ENCODE results near the gene DAB1. TPM values are rescaled to one million over a fixed set of nuclear protein-coding genes. Genes with fewer than 3 reads are reported as not detected.

Gene DAB1
- total and polyA plus RNA-seq, 8 donors, result 0.04 to 1.4 (median 0.39) TPM

DNA sequence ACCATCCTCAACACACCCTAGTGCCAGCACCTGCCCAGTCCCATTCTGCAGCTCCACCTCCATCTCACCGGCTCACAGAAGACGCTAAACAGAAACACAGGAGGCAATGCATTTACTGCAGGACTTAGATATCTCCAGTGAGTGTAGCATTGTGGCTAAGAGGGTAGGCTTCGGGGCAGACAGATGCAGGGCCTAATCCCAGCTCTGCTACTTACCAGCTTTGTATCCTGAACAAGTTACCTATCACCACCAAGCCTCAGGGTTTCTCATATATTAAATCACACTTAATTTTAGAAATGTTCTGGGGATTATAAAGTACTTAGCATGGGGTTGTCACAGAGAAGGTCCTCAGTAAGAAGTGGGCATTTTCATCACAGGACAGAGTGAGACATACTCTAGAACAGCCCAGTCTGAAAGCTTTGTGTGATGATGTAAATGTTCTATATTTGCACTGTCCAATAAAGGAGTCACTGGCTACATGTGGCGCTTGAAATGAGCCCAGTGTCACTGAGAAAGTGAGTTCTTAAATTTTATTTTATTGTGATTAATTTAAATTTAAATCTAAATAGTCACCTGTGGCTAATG, 308.7 kb downstream of the DAB1 start:
- ATAC-seq (no peak), FAIRE-seq (no peak), DNase-seq (no peak)
- Histone ChIP-seq H3K36me3 (no peaks in the 10 kb centered on the region), H3K27ac (no peak overlapping the region), H3K27me3 (no peaks in the 10 kb centered on the region), H3K4me3 (no peak overlapping the region), H3K4me1 (no peaks in the 10 kb centered on the region), H3K9me3 (no peaks in the 10 kb centered on the region)
- TF ChIP-seq, protein P1, sequence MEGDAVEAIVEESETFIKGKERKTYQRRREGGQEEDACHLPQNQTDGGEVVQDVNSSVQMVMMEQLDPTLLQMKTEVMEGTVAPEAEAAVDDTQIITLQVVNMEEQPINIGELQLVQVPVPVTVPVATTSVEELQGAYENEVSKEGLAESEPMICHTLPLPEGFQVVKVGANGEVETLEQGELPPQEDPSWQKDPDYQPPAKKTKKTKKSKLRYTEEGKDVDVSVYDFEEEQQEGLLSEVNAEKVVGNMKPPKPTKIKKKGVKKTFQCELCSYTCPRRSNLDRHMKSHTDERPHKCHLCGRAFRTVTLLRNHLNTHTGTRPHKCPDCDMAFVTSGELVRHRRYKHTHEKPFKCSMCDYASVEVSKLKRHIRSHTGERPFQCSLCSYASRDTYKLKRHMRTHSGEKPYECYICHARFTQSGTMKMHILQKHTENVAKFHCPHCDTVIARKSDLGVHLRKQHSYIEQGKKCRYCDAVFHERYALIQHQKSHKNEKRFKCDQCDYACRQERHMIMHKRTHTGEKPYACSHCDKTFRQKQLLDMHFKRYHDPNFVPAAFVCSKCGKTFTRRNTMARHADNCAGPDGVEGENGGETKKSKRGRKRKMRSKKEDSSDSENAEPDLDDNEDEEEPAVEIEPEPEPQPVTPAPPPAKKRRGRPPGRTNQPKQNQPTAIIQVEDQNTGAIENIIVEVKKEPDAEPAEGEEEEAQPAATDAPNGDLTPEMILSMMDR (IDR thresholded peaks at IDR 0.05), result no peak
- WGBS, 2 donors, result 86 to 87% methylated on average over 4 of the region's 4 CpGs
- intact Hi-C loops (cut with DNase I), result no loop called here

DNA sequence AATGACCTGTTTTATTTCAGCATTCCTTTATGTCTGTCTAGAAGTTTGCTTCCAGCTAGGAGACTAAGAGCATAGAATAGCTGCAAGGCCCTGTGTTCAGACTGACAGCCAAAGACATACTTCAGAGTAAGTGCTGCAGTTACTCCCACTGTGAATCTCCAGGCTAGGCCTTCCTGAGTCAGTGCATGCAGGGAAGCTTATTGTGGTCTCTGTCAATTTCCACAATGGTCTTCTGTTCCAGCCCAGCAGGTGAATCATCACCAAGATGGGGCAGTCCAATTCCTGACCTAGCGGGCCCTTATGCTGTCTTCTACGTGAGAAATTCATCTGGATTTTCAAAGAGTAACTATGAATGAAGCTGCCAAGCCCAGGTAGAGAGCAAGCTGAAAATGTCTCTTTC, 311.7 kb downstream of the DAB1 start:
- Histone ChIP-seq H3K27ac (no peak overlapping the region), H3K4me1 (no peaks in the 10 kb centered on the region), H3K4me3 (no peak overlapping the region), H3K9me3 (no peaks in the 10 kb centered on the region), H3K27me3 (no peaks in the 10 kb centered on the region), H3K36me3 (no peaks in the 10 kb centered on the region)
- FAIRE-seq (no peak), DNase-seq (no peak), ATAC-seq (no peak)
- TF ChIP-seq, protein P1 (IDR thresholded peaks at IDR 0.05), result no peak
- WGBS, 2 donors, result 67% methylated on average over 2 of the region's 2 CpGs
- intact Hi-C loops (cut with DNase I), result no loop called here

DNA sequence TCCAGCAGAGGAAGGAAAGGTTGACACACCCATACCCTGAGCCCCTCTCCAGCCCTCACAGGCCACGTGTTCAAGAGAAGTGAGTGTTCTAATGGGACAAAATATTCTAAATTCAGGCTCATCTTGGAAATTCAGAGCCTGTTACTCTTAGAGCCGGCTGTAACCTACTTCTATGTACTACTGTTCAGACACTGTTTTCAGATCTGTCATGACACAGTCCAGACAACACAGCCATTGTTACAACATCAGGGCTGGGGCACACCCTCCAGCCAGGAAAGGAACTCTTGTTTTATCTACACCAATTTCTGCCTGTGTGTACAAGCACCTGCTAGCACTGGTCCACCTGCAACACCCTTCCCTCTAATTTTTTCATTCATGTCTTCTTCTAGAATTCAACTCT, 312.7 kb downstream of the DAB1 start:
- no peak for FAIRE-seq
- no peaks in the 10 kb centered on the region for H3K4me1 ChIP-seq
- no peak overlapping the region for H3K27ac ChIP-seq
- H3K9me3 ChIP-seq, result no peaks in the 10 kb centered on the region
- DNase-seq, result no peak
- intact Hi-C loops (cut with DNase I), result no loop called here
- H3K27me3 ChIP-seq, result no peaks in the 10 kb centered on the region
- H3K4me3 ChIP-seq, result no peak overlapping the region
- no peaks in the 10 kb centered on the region for H3K36me3 ChIP-seq
- WGBS, 2 donors, result 60 to 64% methylated on average over 2 of the region's 2 CpGs
- ATAC-seq, result peak in 1 of 4 donors; percentile 34
- TF ChIP-seq, protein P1 (IDR thresholded peaks at IDR 0.05), result no peak

DNA sequence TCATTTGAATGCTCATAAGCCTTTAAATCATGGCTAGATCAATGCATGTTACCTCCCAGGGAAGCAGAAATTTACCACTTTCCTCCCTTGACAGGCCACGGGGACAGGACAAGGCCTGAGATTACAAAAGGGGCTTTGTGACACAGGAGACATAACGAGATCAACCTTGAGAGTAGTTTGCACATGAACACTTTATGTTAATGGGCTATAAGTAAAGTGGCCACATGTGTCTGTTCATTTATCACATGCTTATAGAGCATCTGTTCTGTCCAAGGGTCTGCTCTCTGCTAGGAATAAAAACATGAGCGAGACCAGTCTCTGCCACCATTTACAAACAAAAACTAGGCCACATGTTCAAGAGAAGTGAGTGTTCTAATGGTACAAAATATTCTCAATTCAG, 314.0 kb downstream of the DAB1 start:
- Histone ChIP-seq H3K4me3 (no peak overlapping the region), H3K27me3 (no peaks in the 10 kb centered on the region), H3K36me3 (no peaks in the 10 kb centered on the region), H3K27ac (no peak overlapping the region), H3K9me3 (no peaks in the 10 kb centered on the region), H3K4me1 (no peaks in the 10 kb centered on the region)
- no peak for ATAC-seq
- intact Hi-C loops (cut with DNase I), result no loop called here
- 49 to 61% methylated on average over 3 of the region's 3 CpGs for WGBS, 2 donors
- FAIRE-seq, result no peak
- DNase-seq, result no peak
- TF ChIP-seq, protein P1 (IDR thresholded peaks at IDR 0.05), result no peak

DNA sequence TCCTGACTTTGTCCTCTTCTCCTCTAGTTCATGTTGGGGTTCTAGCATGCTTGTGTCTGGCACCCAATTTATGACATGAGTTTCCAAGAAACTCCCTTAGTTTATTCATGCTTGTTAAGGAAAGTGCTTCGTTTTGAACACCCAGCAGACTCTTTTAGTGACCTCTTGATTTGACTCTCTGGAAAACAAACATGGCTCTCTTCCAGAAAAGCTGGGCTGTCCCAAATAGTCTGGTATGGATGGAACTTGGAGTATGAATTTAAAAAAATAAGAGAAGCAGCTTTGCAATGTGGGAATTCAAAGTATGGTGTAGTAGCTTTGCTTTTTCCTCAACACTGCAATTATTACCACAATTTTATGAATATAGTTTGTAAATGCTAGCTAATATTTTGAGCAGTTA, 314.6 kb downstream of the DAB1 start:
- no peaks in the 10 kb centered on the region for H3K36me3 ChIP-seq
- TF ChIP-seq, protein P1 (IDR thresholded peaks at IDR 0.05), result no peak
- no peak for ATAC-seq
- DNase-seq, result no peak
- FAIRE-seq, result no peak
- no peaks in the 10 kb centered on the region for H3K27me3 ChIP-seq
- 34 to 38% methylated on average over 1 of the region's 1 CpG for WGBS, 2 donors
- H3K9me3 ChIP-seq, result no peaks in the 10 kb centered on the region
- intact Hi-C loops (cut with DNase I), result no loop called here
- no peak overlapping the region for H3K4me3 ChIP-seq
- no peaks in the 10 kb centered on the region for H3K4me1 ChIP-seq
- H3K27ac ChIP-seq, result no peak overlapping the region

All from pancreas (tissue), 10 donors.